Cardiac fibroblast (primary cell): ENCODE measurements around the gene TMEM91.

Experiments used
- DNase-seq, 2 donors: peaks; one replicate each; pipeline versions ENCODE4 v3.0.0 to v3.0.0-alpha.2; 2010; ENCODE audit warnings: low read depth in 2 of 2
- H3K4me3 ChIP-seq, 2 donors: replicated peaks in 1 of 2; 1 replicate in 1 of 2; 2 replicates in 1 of 2; pipeline ENCODE4 v1.5.1; 2011; ENCODE audit warnings: low read depth in 2 of 2, low read length in 2 of 2, mild to moderate bottlenecking in 2 of 2, moderate library complexity in 1 of 2
- CTCF ChIP-seq: IDR thresholded peaks from one replicate; pipeline ENCODE4 v1.5.1; 2011; ENCODE audit warnings: low read depth, mild to moderate bottlenecking, low read length, inconsistent platforms

TMEM91 gene

DNA sequence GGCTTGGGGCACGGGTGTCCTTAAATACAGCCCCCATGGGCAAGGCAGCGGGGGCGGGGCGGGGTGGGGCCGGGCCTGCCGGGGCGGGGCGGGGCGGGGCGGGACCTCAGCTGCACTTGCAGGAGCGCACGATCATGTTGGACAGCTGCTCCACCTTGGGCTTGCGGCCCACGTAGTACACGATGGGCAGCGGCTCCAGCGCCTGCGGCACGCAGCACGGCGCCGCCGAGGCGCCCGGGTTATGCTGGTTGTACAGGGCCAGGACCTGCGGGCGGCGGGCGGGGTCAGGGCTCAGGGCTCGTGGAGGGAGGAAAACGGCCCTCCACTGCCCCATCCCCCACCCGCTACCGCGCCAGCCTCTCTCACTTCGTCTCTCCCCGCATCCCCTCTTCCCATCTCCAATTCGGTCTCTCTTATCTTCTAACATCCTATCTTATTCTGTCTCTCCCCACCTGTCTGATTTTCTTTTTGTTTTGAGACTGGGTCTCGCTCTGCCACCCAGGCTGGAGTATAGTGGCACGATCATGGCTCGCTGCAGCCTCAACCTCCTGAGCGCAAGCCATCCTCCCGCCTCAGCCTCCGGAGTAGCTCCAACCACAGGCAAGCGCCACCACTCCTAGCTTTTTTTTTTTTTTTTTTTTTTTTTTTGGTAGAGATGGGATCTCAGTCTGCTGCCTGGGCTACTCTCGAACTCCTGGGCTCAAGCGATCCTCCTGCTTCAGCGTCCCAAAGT lies 45.2 kb upstream of the TMEM91 start:
- no peak for TF ChIP-seq CTCF
- H3K4me3 ChIP-seq: no peak overlapping the region
- no peak for DNase-seq

DNA sequence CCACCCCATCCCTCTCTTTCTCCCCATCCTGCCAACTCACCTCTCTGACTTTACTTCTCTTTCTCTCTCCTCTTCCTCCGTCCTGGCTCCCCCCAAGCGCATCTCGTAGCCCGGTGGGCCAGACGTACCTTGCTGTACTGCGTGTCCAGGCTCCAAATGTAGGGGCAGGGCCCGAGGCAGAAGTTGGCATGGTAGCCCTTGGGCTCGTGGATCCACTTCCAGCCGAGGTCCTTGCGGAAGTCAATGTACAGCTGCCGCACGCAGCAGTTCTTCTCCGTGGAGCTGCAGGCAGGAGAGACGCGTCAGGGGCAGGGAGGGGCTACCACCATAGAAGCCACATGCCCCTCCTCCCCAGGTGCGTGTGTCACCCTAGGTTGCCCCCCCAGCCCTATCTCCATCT lies 44.3 kb upstream of the TMEM91 start:
- TF ChIP-seq CTCF: no peak
- DNase-seq: no peak
- no peak overlapping the region for H3K4me3 ChIP-seq

- H3K4me3 ChIP-seq: no peak overlapping the region
- no peak for TF ChIP-seq CTCF
- DNase-seq: no peak
Observed at GRCh38 chr19:41332468-41332867, 43.9 kb upstream of the TMEM91 start.

DNA sequence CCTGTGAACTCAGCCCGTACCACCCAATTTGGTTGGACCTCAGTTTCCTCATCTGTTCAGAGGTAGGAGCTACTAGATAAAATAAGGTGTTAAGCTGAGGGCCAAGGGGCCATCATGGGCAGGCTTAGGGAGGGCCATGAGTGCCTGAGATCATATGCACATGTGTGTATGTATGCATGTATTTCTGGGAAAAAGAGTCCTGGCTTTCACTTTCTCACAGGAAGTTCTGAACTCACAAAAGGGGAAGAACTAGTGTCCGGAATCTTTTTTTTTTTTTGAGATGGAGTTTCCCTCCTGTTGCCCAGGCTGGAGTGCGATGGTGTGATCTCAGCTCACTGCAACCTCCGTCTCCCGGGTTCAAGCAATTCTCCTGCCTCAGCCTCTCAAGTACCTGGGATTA lies 41.5 kb upstream of the TMEM91 start:
- DNase-seq: no peak
- H3K4me3 ChIP-seq: no peak overlapping the region
- TF ChIP-seq CTCF: no peak

- no peak overlapping the region for H3K4me3 ChIP-seq
- DNase-seq: no peak
Observed at GRCh38 chr19:41335467-41335866, 40.9 kb upstream of the TMEM91 start.

GRCh38 chr19:41339936-41340335 lies 36.4 kb upstream of the TMEM91 start:
- TF ChIP-seq CTCF: no peak
- peak in 1 of 2 donors; percentile 50 for DNase-seq
- H3K4me3 ChIP-seq: no peak overlapping the region

More at GRCh38 chr19:41335467-41335866, 40.9 kb upstream of the TMEM91 start:
- TF ChIP-seq CTCF: no peak
